ENCODE results near the gene CDH1. TPM values are rescaled to one million over a fixed set of nuclear protein-coding genes. Genes with fewer than 3 reads are reported as not detected.
"Not testable (repeated sequence)": the region's sequence is repeated elsewhere in the genome, so short reads cannot be mapped to it uniquely, and the experiment has no call there.

Gene CDH1
- total RNA-seq, 1 experiment from 2014 or later: 100 TPM

DNA sequence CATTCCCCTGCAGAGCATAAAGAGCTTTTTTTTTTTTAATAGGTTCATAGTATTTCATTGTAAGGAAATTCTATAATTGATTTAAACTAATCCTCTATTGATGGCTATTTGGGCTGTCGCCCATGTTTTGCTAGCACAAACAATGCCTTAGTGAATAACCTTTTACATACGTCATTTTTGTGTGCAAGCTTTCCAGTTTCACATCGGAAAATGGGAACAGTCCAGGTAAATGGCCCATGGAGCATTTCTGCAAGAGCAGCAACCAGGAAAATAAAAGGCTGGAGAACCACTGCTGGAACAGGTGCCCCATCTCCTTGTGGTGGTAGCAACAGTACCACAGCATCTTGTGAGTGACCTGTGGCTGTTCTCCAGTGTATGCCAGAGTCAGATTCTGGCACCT is 48.6 kb downstream of the CDH1 start:
- DNase-seq (no peak), ATAC-seq (no peak)
- peaks cover 5% of the 10 kb centered on the region; the same call in 1 of the 2 replicates for H3K36me3 ChIP-seq (ENCODE audit: low read depth, low read length)
- intact Hi-C loops (cut with micrococcal nuclease): no loop called here
- H2AFZ ChIP-seq (ENCODE audit: low read length): no peak overlapping the region
- H3K9me3 ChIP-seq (ENCODE audit: low read length): no peaks in the 10 kb centered on the region
- H3K4me1 ChIP-seq (ENCODE audit: insufficient read depth, low read length): peaks cover 19% of the 10 kb centered on the region
- H3K27ac ChIP-seq (ENCODE audit: low read length): no peak overlapping the region
- POLR2A ChIA-PET (ENCODE audit: unreplicated experiment): no interaction called here
- no peaks in the 10 kb centered on the region for H4K20me1 ChIP-seq (ENCODE audit: low read length)
- H3K4me2 ChIP-seq (ENCODE audit: low read length): no peak overlapping the region
- no peaks in the 10 kb centered on the region for H3F3A ChIP-seq (ENCODE audit: low read length, unreplicated experiment)
- H3K4me3 ChIP-seq (ENCODE audit: low read length): no peak overlapping the region
- H3K27me3 ChIP-seq (ENCODE audit: low read length): no peaks in the 10 kb centered on the region
- no peak overlapping the region for H3K9ac ChIP-seq (ENCODE audit: low read length)
- CTCF ChIA-PET: no interaction called here
- H3K9me2 ChIP-seq (replicated peaks; ENCODE audit: low read length): no peaks in the 10 kb centered on the region
- peaks cover 42% of the 10 kb centered on the region for H3K79me2 ChIP-seq (ENCODE audit: low read length)
- no peak for TF ChIP-seq EZH2 (IDR thresholded peaks at IDR 0.05; ENCODE audit: low read length, unreplicated experiment)
- no peak for TF ChIP-seq EZH2phosphoT487 (IDR thresholded peaks at IDR 0.05; ENCODE audit: borderline replicate concordance, low read length)
- TF ChIP-seq, protein P1, sequence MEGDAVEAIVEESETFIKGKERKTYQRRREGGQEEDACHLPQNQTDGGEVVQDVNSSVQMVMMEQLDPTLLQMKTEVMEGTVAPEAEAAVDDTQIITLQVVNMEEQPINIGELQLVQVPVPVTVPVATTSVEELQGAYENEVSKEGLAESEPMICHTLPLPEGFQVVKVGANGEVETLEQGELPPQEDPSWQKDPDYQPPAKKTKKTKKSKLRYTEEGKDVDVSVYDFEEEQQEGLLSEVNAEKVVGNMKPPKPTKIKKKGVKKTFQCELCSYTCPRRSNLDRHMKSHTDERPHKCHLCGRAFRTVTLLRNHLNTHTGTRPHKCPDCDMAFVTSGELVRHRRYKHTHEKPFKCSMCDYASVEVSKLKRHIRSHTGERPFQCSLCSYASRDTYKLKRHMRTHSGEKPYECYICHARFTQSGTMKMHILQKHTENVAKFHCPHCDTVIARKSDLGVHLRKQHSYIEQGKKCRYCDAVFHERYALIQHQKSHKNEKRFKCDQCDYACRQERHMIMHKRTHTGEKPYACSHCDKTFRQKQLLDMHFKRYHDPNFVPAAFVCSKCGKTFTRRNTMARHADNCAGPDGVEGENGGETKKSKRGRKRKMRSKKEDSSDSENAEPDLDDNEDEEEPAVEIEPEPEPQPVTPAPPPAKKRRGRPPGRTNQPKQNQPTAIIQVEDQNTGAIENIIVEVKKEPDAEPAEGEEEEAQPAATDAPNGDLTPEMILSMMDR (conservative IDR thresholded peaks at IDR 0.05; ENCODE audit: low read depth, low read length): no peak
- no TSS peak for BruUV-seq (replicated peaks)

- no TSS peak for BruUV-seq (replicated peaks)
- H3K27me3 ChIP-seq (ENCODE audit: low read length): no peaks in the 10 kb centered on the region
- CTCF ChIA-PET: interaction anchor here (0.6 kb wide), 1 partner anchor 16 kb away, joined by 3 read pairs; no protein-coding TSS in a partner anchor
Measured at GRCh38 chr16:68786685-68787418, 49.8 kb downstream of the CDH1 start.

DNA sequence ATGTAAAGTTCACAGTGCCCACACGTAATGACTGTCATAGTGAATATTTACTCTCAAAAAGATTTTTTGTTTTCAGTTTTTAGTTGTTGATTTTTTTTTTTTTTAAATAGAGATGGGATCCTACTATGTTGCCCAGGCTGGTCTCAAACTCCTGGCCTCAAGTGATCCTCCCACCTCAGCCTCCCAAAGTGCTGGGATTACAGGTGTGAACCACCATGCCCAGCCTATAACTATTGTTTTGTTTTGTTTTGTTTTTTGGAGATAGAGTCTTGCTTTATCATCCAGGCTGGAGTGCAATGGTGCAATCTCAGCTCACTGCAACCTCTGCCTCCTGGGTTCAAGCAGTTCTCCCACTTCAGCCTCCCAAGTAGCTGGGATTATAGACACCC is 50.3 kb downstream of the CDH1 start:
- POLR2A ChIA-PET (ENCODE audit: unreplicated experiment): interaction anchor here (0.7 kb wide), 1 partner anchor 51 kb away, joined by 20 read pairs; no protein-coding TSS in a partner anchor
- H3K36me3 ChIP-seq (ENCODE audit: low read depth, low read length); H3K4me2 ChIP-seq (ENCODE audit: low read length); ATAC-seq; H3K9ac ChIP-seq (ENCODE audit: low read length); H3K9me2 ChIP-seq (replicated peaks; ENCODE audit: low read length); DNase-seq; BruUV-seq (replicated peaks); H3K27me3 ChIP-seq (ENCODE audit: low read length); H2AFZ ChIP-seq (ENCODE audit: low read length); CTCF ChIA-PET; H3K4me3 ChIP-seq (ENCODE audit: low read length); H3K9me3 ChIP-seq (ENCODE audit: low read length); intact Hi-C loops (cut with micrococcal nuclease); H3F3A ChIP-seq (ENCODE audit: low read length, unreplicated experiment); H3K27ac ChIP-seq (ENCODE audit: low read length); H4K20me1 ChIP-seq (ENCODE audit: low read length): not testable (repeated sequence)
- H3K79me2 ChIP-seq (ENCODE audit: low read length): peaks cover 38% of the 10 kb centered on the region
- H3K4me1 ChIP-seq (ENCODE audit: insufficient read depth, low read length): peaks cover 27% of the 10 kb centered on the region

More at GRCh38 chr16:68786685-68787418, 49.8 kb downstream of the CDH1 start:
- ATAC-seq: no peak
- H3F3A ChIP-seq (ENCODE audit: low read length, unreplicated experiment): no peaks in the 10 kb centered on the region
- no peak overlapping the region for H3K27ac ChIP-seq (ENCODE audit: low read length)
- H4K20me1 ChIP-seq (ENCODE audit: low read length): no peaks in the 10 kb centered on the region
- H2AFZ ChIP-seq (ENCODE audit: low read length): no peak overlapping the region
- H3K9me3 ChIP-seq (ENCODE audit: low read length): no peaks in the 10 kb centered on the region
- no peak overlapping the region for H3K4me3 ChIP-seq (ENCODE audit: low read length)
- POLR2A ChIA-PET (ENCODE audit: unreplicated experiment): no interaction called here
- intact Hi-C loops (cut with micrococcal nuclease): no loop called here
- no peaks in the 10 kb centered on the region for H3K9me2 ChIP-seq (replicated peaks; ENCODE audit: low read length)
- H3K4me1 ChIP-seq (ENCODE audit: insufficient read depth, low read length): peaks cover 25% of the 10 kb centered on the region
- no peaks in the 10 kb centered on the region; the same call in 1 of the 2 replicates for H3K36me3 ChIP-seq (ENCODE audit: low read depth, low read length)
- H3K9ac ChIP-seq (ENCODE audit: low read length): no peak overlapping the region
- DNase-seq: no peak
- peaks cover 42% of the 10 kb centered on the region for H3K79me2 ChIP-seq (ENCODE audit: low read length)
- no peak for TF ChIP-seq EZH2 (IDR thresholded peaks at IDR 0.05; ENCODE audit: low read length, unreplicated experiment)
- TF ChIP-seq EZH2phosphoT487 (IDR thresholded peaks at IDR 0.05; ENCODE audit: borderline replicate concordance, low read length): no peak
- TF ChIP-seq, protein P1 (conservative IDR thresholded peaks at IDR 0.05; ENCODE audit: low read depth, low read length): no peak
- no peak overlapping the region for H3K4me2 ChIP-seq (ENCODE audit: low read length)

Data from PC-3 (cell line).